ENCODE results near the gene ZNF32.
"Not testable (repeated sequence)": the region's sequence is repeated elsewhere in the genome, so short reads cannot be mapped to it uniquely, and the experiment has no call there.

Gene ZNF32

GRCh38 chr10:43680035-43680434, 31.4 kb upstream of the ZNF32 start:
- DNase-seq, result no peak

DNA sequence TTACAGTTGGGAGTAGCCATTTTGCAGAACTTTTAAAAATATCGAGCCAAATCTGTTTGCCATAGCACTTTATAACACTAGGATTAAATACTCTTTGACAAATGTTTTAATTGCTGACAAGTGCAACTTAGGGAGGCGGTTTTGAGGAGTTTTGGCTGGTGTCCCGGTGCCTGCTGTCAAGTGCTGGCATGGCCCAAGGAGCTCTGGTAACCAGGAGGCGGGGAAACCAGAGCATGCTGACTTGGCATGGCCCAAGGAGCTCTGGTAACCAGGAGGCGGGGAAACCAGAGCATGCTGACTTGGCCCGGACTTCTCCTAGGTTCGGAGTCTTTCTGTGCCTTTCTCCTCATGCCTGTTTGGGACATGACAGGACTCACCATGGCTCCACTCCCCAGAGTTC, 30.8 kb upstream of the ZNF32 start:
- no peak for DNase-seq

- DNase-seq, result no peak
Observed at GRCh38 chr10:43678654-43679053, 30.0 kb upstream of the ZNF32 start.

DNA sequence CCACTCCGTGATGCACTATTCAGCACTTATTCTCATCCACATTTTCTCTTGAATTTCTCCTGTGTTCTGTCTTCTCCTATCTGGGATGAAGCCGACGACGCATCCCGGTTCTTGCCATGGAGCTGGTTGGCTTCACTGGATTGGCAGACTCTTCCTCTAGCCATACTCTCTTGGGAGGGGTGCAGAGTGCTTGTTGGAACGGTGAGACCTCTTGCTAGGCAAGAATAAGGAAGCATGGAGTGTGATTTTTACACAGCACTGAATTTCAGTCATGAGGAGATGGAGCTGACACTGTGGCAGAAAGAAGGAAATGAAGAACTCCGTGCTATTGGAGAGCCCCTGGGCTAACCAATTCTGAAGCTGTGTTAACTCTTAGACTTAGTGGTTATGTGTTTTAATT, 28.2 kb upstream of the ZNF32 start:
- DNase-seq, result no peak

- no peak for DNase-seq
Observed at GRCh38 chr10:43676331-43676730, 27.6 kb upstream of the ZNF32 start.

DNA sequence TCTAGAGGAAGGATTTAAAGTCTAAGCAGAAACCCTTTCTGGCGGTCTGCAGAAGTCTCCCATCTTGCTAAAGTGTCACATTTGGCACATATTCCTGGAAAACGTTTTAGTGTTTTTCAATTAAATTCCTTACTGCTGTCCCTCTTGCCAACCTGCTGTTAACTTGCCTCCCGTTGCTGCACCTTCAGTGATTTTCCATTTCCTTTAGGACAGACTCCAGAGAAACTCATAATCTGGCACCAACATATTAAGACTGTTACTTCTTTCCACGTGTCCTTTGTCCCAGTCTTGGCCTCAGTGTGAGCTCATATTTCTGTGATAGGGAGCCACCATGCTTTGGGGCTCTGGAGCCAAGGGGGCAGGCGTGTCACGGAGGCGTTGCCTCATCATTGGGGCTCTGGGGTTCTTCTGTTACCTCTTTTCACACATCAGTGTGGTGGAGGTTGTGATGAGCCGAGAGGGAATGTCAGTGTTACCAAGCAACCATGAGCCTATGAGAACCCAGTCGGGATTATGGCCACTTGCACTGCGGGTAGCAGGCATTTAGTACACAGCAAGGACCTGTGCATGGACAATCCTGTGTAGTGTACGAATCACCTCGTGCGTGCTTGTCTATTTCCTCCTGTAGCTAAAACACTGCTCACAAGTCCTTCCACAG, 26.0 kb upstream of the ZNF32 start:
- no peak for DNase-seq

GRCh38 chr10:43673471-43673870, 24.8 kb upstream of the ZNF32 start:
- DNase-seq, result no peak

DNA sequence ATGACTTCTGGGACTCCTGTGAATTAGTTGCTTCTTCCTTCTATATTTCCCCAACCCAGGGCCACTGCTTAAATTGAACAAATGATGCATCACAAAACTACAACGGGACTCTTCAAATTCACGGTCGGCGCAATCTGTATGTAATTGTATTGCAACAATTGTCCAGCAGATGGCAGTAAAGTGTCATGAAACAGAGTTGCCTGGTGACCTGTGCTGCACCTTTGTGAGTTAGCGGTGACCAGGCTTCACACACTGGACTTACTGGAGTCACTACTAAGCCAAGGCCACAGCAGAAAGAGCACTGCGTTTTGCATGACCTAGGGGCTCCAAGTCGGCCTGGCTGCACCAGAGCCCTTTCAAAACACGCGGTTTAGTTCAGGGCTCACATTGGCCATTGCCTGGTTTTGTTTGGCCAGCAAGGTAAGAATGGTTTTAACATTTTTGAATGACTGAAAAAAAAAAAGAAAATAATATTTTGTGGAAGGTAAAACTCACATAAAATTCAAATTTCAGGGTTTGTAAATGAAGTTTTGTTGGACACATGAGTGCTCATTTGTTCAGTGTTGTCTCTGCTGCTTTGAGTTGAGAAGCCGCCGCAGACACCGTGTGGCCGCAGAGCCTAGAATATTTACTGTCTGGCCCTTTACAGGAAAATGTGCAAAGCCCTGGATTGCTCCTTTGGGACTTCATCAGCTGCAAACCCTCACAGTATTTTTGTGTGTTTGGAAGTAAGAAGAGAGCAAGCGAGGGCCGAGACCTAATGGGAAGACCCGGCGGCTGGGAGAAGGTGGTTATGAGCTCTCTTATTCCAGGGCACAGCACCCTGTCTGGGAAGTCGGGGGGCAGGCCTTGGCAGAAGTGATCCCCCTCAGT, 23.2 kb upstream of the ZNF32 start:
- peak; percentile 58 for DNase-seq

DNA sequence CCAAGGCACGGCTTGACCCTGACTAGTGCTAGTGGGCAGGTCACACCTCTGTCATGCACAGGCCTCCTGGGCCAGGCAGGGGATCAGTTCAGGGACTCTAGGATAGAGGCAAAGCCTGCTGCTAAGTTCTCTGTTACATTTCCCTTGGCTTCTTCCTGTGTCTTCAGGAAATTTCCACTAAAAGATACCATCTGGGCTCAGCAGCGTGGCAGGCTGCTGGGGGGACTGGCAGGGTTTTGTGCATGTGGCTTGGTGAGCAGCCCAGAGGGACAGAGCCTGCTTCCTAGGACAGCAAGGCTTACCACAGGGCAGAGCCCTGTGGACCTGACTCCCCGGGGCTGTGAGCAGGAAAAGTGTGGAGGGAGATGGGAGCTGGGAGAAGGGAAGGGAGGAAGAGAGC, 20.7 kb upstream of the ZNF32 start:
- DNase-seq, result no peak

DNA sequence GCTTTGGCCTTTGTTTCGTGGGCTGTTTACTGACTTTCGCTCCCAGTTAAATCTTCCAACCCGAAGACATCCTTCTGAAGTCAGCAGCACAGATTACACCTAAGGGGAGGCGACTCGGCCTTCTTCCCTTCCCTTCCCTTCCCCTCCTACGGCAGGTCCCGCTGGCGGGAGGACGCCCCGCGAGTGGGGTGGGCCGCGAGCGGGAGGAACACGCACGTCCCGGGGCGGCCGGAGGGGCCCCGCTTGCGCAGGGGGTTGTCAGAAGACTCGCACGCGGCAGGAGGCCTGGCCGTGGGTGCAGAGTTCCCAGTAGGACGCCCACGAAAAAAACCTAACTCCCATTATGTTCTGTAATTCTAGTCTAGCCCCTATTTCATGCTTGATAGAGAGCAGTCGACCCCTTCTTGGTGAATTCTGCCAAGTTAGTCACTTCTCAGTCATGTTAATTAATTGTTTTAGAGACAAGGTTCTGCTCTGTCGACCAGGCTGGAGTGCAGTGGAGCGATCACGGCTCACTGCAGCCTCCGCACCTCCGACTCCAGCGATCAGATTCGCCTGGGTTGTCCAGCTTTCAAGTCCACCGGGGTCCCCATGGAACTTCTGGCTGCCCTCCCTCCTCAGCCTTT, 19.2 kb upstream of the ZNF32 start:
- DNase-seq, result no peak

DNA sequence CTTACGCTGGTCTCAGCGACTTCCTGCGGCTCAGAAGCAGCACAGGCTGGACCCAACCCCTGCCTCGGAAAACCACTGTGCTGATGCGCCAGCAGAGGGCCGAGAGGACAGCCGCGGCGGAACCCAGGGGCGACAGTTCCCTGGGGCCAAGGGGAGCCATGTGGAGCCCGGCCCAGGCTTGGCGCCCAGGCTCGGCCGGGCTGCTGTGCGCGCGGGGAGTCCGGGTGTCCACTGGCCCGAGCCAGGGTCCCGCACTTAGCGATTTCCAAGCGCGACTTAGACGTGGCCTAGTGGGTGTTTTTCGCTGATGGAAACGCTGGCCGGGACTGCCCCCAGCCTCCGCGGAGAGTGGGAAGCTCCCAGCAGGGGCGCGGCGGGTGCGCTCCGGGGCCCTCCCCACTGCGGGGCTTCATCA, 18.6 kb upstream of the ZNF32 start:
- no peak for DNase-seq

DNA sequence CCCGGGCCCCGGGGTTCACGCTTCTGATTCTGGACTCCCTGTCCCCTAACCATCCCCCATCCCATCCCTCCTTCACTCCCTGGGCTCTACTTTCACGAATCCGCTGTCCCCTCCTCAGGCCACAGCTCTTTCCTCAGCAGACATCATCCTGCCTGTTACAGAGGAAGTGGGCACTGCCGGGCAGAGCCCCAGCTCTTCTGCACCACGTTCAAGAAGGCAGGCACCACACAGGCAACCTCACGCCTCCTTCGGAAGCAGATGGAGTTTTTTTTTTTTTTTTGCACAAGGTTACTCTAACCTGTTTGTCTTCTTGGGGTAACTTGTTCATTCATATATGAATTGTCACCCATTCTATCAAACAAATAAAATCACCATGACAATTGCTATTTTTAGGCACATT, 17.9 kb upstream of the ZNF32 start:
- no peak for DNase-seq

DNA sequence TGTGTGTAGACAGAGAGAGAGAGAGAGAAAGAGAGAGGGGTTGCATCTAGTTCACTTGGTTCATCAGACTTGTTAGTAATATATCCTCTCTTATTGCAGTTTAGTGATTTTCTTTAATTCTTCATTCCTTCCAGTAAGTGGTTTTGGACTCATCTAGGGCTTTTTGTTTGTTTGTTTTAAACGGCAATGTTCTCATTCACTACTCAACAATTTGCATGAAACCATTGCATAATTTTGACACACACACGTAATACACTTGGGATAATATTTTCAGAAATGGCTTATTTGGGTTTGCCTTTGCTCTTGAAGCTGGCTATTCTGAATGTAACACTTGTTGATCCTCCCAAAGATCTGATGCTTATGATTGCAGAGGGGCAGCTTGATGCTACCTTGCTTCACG, 16.4 kb upstream of the ZNF32 start:
- DNase-seq, result no peak

DNA sequence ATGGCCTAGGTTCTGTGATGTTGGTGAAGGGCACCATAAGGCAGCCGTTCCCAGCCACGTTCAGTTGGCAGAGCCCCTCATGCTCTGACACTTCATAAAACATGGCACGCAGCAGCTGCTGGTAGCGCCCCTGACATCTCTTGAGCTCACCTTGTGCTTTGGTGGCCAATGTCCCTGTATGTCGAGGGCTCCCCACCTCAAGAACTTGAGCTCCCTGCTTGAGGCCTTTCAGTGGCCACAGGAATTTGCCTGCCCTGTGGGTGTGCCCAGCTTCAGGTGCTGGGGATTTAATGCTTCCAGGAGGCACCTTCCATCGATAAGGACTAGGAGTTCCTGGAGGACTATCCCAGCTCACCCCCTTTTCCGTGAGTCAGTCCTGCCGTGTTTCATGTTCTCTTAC, 9.5 kb upstream of the ZNF32 start:
- DNase-seq, result no peak

GRCh38 chr10:43655311-43655710, 6.6 kb upstream of the ZNF32 start:
- no peak for DNase-seq

GRCh38 chr10:43653746-43654145, 5.1 kb upstream of the ZNF32 start:
- no peak for DNase-seq

- DNase-seq, result no peak
Observed at GRCh38 chr10:43649185-43649523, 473 bp upstream of the ZNF32 start.

DNA sequence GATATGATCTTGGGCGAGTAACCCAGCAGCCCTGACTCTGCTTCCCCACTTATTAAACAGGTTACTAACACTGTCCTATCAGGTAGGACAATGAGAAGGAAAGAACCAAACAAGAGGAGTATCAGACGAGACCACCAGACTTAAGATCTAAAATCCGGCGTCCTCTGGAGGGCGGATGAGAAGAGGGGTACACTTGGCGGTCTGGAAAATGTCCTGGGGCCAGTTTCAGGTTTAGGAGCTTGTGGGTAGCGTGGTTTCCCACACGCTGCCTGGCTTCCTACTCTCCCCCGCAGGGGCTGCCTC, 635 bp downstream of the ZNF32 start:
- DNase-seq, result no peak

- DNase-seq, result no peak
Observed at GRCh38 chr10:43647576-43647975, 1.1 kb downstream of the ZNF32 start.

- DNase-seq, result no peak
Observed at GRCh38 chr10:43645866-43646265, 2.8 kb downstream of the ZNF32 start.

- DNase-seq, result no peak
Observed at GRCh38 chr10:43644252-43644651, 4.4 kb downstream of the ZNF32 start.

DNA sequence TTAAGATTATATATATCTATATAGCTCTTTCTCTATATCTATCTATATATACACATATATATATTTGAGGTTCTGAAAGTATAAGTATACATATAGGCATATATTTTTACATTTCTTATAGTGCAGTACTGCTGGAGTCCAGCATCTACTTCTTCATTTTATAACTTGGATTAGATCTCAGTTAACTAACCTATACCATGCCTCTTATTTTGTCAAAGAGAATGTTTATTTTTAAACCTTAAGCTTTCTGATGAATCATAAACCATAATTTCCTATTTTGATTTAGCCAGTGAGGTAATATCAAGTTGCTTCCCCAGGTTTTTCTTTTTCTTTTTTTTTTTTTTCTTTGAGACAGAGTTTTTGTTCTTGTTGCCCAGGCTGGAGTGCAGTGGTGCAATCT, 8.1 kb downstream of the ZNF32 start:
- no peak for DNase-seq

DNA sequence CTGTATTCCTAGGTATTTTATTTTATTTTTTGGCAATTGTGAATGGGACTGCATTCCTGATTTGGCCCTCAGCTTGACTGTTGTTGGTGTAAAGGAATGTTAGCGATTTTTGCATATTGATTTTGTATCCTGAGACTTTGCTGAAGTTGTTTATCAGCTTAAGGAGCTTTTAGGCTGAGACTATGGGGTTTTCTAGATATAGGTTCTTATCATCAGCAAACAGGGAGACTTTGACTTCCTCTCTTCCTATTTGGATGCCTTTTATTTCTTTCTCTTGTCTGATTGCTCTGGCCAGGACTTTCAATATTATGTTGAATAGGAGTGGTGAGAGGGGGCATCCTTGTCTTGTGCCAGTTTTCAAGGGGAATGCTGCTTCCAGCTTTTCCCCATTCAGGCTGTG, 12.9 kb downstream of the ZNF32 start:
- not testable (repeated sequence) for DNase-seq

DNA sequence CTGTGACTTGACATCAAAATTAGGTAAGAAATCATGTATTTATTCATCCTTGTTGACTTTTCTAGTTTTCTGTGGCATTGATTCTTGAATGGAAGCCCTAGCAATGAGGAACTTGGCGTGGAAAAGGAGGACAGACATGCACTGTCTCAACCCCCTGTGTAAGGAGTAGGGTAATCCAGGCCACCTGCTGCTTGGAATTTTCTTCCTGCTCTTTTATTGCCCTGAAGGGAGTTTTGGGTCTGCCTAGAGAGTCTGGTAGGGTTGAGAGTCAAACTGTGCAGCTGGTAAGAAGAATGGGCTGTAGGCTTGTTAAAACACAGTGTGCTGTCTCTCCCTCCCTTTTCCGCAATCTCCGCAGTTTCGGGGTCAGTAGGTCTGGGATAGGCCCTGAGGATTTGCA, 19.7 kb downstream of the ZNF32 start:
- no peak for DNase-seq

GRCh38 chr10:43627942-43628341, 20.7 kb downstream of the ZNF32 start:
- no peak for DNase-seq

All from CD4-positive, alpha-beta T cell treated with Interleukin-17A for 4 hours (primary cell).